Measurements from ENCODE around the gene DNTTIP2. TPM values are rescaled to one million over a fixed set of nuclear protein-coding genes. Genes with fewer than 3 reads are reported as not detected.
A peak's percentile ranks its signal among the peaks of the same experiment; 100 is the strongest.

The DNTTIP2 gene
- total RNA-seq, 1 donor from 2014 or later, result 47.1 TPM

- Mint-ChIP-seq H3K4me3 (no peak overlapping the region), H3K27me3 (peaks cover 8% of the 10 kb centered on the region), H3K36me3 (peaks cover 11% of the 10 kb centered on the region), H3K4me1 (ENCODE audit: unreplicated experiment) (peaks cover 35% of the 10 kb centered on the region), H3K27ac (peak overlapping the region; percentile 14), H3K9me3 (no peaks in the 10 kb centered on the region)
- TF ChIP-seq, protein P1, sequence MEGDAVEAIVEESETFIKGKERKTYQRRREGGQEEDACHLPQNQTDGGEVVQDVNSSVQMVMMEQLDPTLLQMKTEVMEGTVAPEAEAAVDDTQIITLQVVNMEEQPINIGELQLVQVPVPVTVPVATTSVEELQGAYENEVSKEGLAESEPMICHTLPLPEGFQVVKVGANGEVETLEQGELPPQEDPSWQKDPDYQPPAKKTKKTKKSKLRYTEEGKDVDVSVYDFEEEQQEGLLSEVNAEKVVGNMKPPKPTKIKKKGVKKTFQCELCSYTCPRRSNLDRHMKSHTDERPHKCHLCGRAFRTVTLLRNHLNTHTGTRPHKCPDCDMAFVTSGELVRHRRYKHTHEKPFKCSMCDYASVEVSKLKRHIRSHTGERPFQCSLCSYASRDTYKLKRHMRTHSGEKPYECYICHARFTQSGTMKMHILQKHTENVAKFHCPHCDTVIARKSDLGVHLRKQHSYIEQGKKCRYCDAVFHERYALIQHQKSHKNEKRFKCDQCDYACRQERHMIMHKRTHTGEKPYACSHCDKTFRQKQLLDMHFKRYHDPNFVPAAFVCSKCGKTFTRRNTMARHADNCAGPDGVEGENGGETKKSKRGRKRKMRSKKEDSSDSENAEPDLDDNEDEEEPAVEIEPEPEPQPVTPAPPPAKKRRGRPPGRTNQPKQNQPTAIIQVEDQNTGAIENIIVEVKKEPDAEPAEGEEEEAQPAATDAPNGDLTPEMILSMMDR (conservative IDR thresholded peaks at IDR 0.05), result no peak
- DNase-seq (ENCODE audit: extremely low spot score, unreplicated experiment), result no peak
Observed at GRCh38 chr1:93842750-93843500, 36.1 kb downstream of the DNTTIP2 start.

DNA sequence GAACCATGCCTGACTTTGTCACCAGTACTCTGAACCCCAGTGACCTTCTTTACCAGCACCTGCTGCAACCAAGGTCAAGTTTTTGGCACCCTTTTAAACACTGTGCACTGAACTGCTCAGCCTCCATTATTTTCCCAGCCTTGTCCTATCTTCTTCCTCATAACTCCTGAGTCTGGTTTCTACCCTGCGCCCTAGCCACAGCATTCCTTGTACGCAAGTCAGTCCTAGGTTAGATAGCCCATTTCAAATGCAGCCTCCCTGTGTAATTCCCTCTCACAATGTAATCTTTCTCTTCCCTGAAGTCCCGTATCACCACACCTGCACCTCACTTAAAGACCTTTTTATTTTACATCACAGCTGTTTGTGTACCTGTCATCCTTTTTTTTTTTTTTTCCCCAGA lies 37.2 kb downstream of the DNTTIP2 start:
- Mint-ChIP-seq H3K4me1 (ENCODE audit: unreplicated experiment) (peaks cover 33% of the 10 kb centered on the region), H3K27ac (no peak overlapping the region), H3K36me3 (peaks cover 18% of the 10 kb centered on the region), H3K9me3 (peaks cover 6% of the 10 kb centered on the region), H3K27me3 (no peaks in the 10 kb centered on the region), H3K4me3 (no peak overlapping the region)
- DNase-seq (ENCODE audit: extremely low spot score, unreplicated experiment), result no peak
- TF ChIP-seq, protein P1 (conservative IDR thresholded peaks at IDR 0.05), result no peak

- no peak overlapping the region for H3K27ac Mint-ChIP-seq
Observed at GRCh38 chr1:93840956-93841482, 38.0 kb downstream of the DNTTIP2 start.

GRCh38 chr1:93839753-93840152 lies 39.3 kb downstream of the DNTTIP2 start:
- Mint-ChIP-seq H3K27ac (no peak overlapping the region), H3K36me3 (peaks cover 32% of the 10 kb centered on the region), H3K9me3 (peaks cover 15% of the 10 kb centered on the region), H3K27me3 (no peaks in the 10 kb centered on the region), H3K4me1 (ENCODE audit: unreplicated experiment) (peaks cover 20% of the 10 kb centered on the region), H3K4me3 (no peak overlapping the region)
- DNase-seq (ENCODE audit: extremely low spot score, unreplicated experiment), result no peak
- TF ChIP-seq, protein P1 (conservative IDR thresholded peaks at IDR 0.05), result no peak

More at GRCh38 chr1:93840956-93841482, 38.0 kb downstream of the DNTTIP2 start:
- TF ChIP-seq, protein P1 (conservative IDR thresholded peaks at IDR 0.05), result no peak
- peaks cover 22% of the 10 kb centered on the region for H3K36me3 Mint-ChIP-seq
- H3K9me3 Mint-ChIP-seq, result peaks cover 6% of the 10 kb centered on the region
- no peak for DNase-seq (ENCODE audit: extremely low spot score, unreplicated experiment)
- no peak overlapping the region for H3K4me3 Mint-ChIP-seq
- H3K27me3 Mint-ChIP-seq, result no peaks in the 10 kb centered on the region
- peaks cover 31% of the 10 kb centered on the region for H3K4me1 Mint-ChIP-seq (ENCODE audit: unreplicated experiment)

DNA sequence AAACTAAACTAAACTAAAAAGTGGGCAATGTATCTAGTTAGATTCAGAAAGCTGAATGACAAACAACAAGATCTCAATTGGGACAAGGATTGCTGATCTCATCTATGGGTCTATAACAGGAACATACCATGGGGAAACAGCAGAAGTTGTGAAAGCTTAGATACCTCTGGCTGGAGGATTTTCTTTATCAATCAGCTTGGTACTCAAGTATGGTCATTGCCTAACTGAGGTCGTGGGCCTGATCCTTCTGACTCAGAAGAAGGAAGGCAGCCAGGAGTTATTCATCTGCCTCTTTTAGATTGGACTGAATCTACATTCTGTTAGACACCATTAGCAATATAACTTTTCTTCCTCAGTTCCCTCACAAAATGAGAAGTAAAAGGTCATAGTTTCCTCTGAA lies 39.7 kb downstream of the DNTTIP2 start:
- no peaks in the 10 kb centered on the region for H3K27me3 Mint-ChIP-seq
- H3K4me3 Mint-ChIP-seq, result no peak overlapping the region
- peaks cover 37% of the 10 kb centered on the region for H3K36me3 Mint-ChIP-seq
- H3K27ac Mint-ChIP-seq, result no peak overlapping the region
- H3K4me1 Mint-ChIP-seq (ENCODE audit: unreplicated experiment), result peaks cover 18% of the 10 kb centered on the region
- no peak for DNase-seq (ENCODE audit: extremely low spot score, unreplicated experiment)
- TF ChIP-seq, protein P1 (conservative IDR thresholded peaks at IDR 0.05), result no peak
- H3K9me3 Mint-ChIP-seq, result peaks cover 19% of the 10 kb centered on the region
